ENCODE data around the gene THEM5. TPM values are rescaled to one million over a fixed set of nuclear protein-coding genes. Genes with fewer than 3 reads are reported as not detected.

The THEM5 gene
- total and polyA plus RNA-seq, 7 experiments from 2014 or later, result not detected

DNA sequence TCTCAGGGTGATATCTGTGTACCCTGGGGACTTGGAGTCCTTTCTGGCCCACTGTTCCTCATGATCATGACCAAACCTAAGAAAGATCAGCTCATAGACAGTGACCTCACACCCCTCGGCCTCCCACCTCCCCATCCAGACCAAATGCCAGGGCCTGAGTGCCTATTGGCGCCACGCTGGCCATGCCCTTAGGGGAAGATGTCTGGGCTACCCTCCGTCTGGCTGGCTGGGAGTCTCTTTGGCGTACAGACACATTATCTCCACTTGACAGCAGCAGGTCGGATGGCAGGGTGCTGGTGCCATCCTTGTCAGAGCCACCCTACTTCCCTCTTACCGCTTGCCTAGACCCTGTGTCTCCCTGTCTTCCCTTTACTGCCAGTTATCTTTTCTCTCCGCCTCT, 30.3 kb downstream of the THEM5 start:
- ChIA-PET POLR2A (interaction anchor here (1.0 kb wide), 1 partner anchor 11 kb away, joined by 3 read pairs; no protein-coding TSS in a partner anchor), CTCF (no interaction called here)
- peaks cover 30 to 32% of the 10 kb centered on the region in 2 donors for H3K4me1 ChIP-seq (ENCODE audit: control insufficient read depth in 2 of 2, insufficient read depth in 2 of 2, low read length in 2 of 2)

GRCh38 chr1:151822404-151822803, 31.1 kb downstream of the THEM5 start:
- H3K27ac ChIP-seq (ENCODE audit: low read depth, low read length), result no peak overlapping the region

More for the DNA sequence above, 30.3 kb downstream of the THEM5 start:
- no peaks in the 10 kb centered on the region for H3K9me3 ChIP-seq (ENCODE audit: control insufficient read depth in 2 of 3, low read length in 3 of 3)
- H3K4me3 ChIP-seq (ENCODE audit: low read length), result no peak overlapping the region
- H3K27ac Mint-ChIP-seq, result peak overlapping the region in 3 of 9 donors; percentile 26 to 89 (median 48)
- intact Hi-C loops (cut with micrococcal nuclease), result no loop called here
- no peak overlapping the region for H3K27ac ChIP-seq (ENCODE audit: low read depth, low read length)
- DNase-seq, result no peak
- no peaks in the 10 kb centered on the region for H3K27me3 Mint-ChIP-seq
- no peaks in the 10 kb centered on the region for H3K27me3 ChIP-seq (ENCODE audit: control insufficient read depth in 2 of 2, insufficient read depth in 2 of 2, low read length in 2 of 2)
- H3K36me3 ChIP-seq (ENCODE audit: control insufficient read depth in 2 of 3, insufficient read depth in 3 of 3, low read length in 3 of 3), result no peaks in the 10 kb centered on the region
- H3K9me3 Mint-ChIP-seq, result no peaks in the 10 kb centered on the region
- peak overlapping the region in 1 of 10 donors; percentile 41 for H3K4me3 Mint-ChIP-seq
- no peak for ATAC-seq
- no peaks in the 10 kb centered on the region for H3K36me3 Mint-ChIP-seq
- peaks cover 8 to 55% (median 39%) of the 10 kb centered on the region in 7 donors for H3K4me1 Mint-ChIP-seq

DNA sequence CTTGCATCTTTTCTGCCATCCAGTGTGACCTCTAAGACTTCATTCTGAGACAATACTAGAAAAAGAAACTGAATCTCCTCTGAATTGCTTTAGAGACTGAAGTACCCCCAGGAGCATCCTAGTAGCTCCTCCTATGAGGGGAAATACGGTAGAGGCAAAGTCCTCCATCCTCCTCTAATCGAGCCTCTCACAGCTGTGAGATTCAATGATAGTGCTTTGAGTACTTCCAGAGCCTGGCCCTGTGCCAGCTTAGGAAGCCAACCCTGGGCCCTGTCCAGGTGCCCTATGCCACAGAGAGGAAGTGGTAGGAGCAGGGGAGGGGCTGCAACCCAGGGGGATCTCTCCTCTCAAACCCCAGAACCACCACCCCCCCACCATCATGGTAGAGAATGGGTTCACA, 32.6 kb downstream of the THEM5 start:
- Histone ChIP-seq H3K36me3 (ENCODE audit: control insufficient read depth in 2 of 3, insufficient read depth in 3 of 3, low read length in 3 of 3) (no peaks in the 10 kb centered on the region), H3K27ac (ENCODE audit: low read depth, low read length) (no peak overlapping the region), H3K4me3 (ENCODE audit: low read length) (no peak overlapping the region), H3K27me3 (ENCODE audit: control insufficient read depth in 2 of 2, insufficient read depth in 2 of 2, low read length in 2 of 2) (no peaks in the 10 kb centered on the region), H3K9me3 (ENCODE audit: control insufficient read depth in 2 of 3, low read length in 3 of 3) (no peaks in the 10 kb centered on the region), H3K4me1 (ENCODE audit: control insufficient read depth in 2 of 2, insufficient read depth in 2 of 2, low read length in 2 of 2) (peaks cover 21 to 32% of the 10 kb centered on the region in 2 donors)
- H3K4me3 Mint-ChIP-seq, result no peak overlapping the region
- intact Hi-C loops (cut with micrococcal nuclease), result no loop called here
- peak overlapping the region in 4 of 9 donors; percentile 22 to 26 (median 24) for H3K27ac Mint-ChIP-seq
- ChIA-PET POLR2A (interaction anchor here (1.6 kb wide), 1 partner anchor 18 kb away, joined by 4 read pairs; no protein-coding TSS in a partner anchor), CTCF (interaction anchor here (0.6 kb wide), 1 partner anchor 211 kb away, joined by 3 read pairs; no protein-coding TSS in a partner anchor)
- no peaks in the 10 kb centered on the region for H3K36me3 Mint-ChIP-seq
- no peaks in the 10 kb centered on the region for H3K9me3 Mint-ChIP-seq
- peaks cover 15 to 57% (median 36%) of the 10 kb centered on the region in 7 donors for H3K4me1 Mint-ChIP-seq
- H3K27me3 Mint-ChIP-seq, result no peaks in the 10 kb centered on the region
- ATAC-seq (peak; percentile 17), DNase-seq (no peak)

More at GRCh38 chr1:151822404-151822803, 31.1 kb downstream of the THEM5 start:
- H3K27me3 Mint-ChIP-seq, result no peaks in the 10 kb centered on the region
- ATAC-seq (no peak), DNase-seq (peak in 1 of 9 donors; percentile 69)
- ChIA-PET CTCF (interaction anchor here (1.0 kb wide), 1 partner anchor 21 kb away, joined by 3 read pairs; no protein-coding TSS in a partner anchor), POLR2A (no interaction called here)
- H3K27ac Mint-ChIP-seq, result peak overlapping the region in 1 of 9 donors; percentile 48
- Histone ChIP-seq H3K4me3 (ENCODE audit: low read length) (no peak overlapping the region), H3K36me3 (ENCODE audit: control insufficient read depth in 2 of 3, insufficient read depth in 3 of 3, low read length in 3 of 3) (no peaks in the 10 kb centered on the region), H3K27me3 (ENCODE audit: control insufficient read depth in 2 of 2, insufficient read depth in 2 of 2, low read length in 2 of 2) (no peaks in the 10 kb centered on the region), H3K4me1 (ENCODE audit: control insufficient read depth in 2 of 2, insufficient read depth in 2 of 2, low read length in 2 of 2) (peaks cover 24 to 27% of the 10 kb centered on the region in 2 donors), H3K9me3 (ENCODE audit: control insufficient read depth in 2 of 3, low read length in 3 of 3) (no peaks in the 10 kb centered on the region)
- no peak overlapping the region for H3K4me3 Mint-ChIP-seq
- intact Hi-C loops (cut with micrococcal nuclease), result no loop called here
- no peaks in the 10 kb centered on the region for H3K36me3 Mint-ChIP-seq
- no peaks in the 10 kb centered on the region for H3K9me3 Mint-ChIP-seq
- peaks cover 4 to 49% (median 31%) of the 10 kb centered on the region in 7 donors for H3K4me1 Mint-ChIP-seq

DNA sequence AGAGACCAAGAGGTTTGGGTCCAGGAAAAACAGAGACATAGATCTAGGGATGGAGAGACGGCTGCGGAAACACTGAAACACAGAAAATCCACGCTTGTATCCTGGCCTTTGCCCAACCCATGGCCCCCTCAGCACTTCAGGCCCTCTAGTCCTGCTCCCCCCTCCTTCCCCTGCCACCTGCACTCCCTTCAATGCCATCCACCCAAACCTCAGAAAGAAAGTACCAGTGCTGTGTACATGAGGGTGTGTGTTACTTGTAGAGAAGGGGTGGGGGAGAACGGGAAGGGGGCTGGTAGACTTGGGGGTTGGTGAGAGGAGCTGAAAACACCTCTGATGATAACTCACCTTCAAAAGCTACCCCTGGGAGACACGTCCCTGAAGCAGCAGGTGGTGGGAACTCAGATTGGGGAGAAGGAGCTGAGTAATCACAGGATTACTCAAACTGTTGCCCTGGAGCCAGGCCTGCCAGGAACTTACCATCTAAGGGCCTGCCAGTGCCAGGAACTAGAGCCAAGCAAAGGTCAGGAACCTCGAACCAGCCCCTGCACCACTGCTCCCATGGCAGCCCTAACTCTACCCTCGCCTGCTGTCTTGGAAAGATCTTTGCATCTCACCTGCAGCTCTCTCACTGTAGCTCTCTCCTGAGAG, 33.4 kb downstream of the THEM5 start:
- ChIA-PET POLR2A (interaction anchor here (1.6 kb wide), 1 partner anchor 18 kb away, joined by 4 read pairs; no protein-coding TSS in a partner anchor), CTCF (interaction anchor here (0.6 to 0.8 kb wide), 2 partner anchors 91 to 210 kb away, joined by 3 read pairs; no protein-coding TSS in a partner anchor)
- Mint-ChIP-seq H3K4me3 (no peak overlapping the region), H3K36me3 (no peaks in the 10 kb centered on the region), H3K9me3 (no peaks in the 10 kb centered on the region), H3K4me1 (peaks cover 21 to 65% (median 39%) of the 10 kb centered on the region in 7 donors), H3K27ac (peak overlapping the region in 4 of 9 donors; percentile 8 to 25 (median 20)), H3K27me3 (no peaks in the 10 kb centered on the region)
- ATAC-seq (no peak), DNase-seq (no peak)
- H3K36me3 ChIP-seq (ENCODE audit: control insufficient read depth in 2 of 3, insufficient read depth in 3 of 3, low read length in 3 of 3), result no peaks in the 10 kb centered on the region
- peaks cover 26 to 40% of the 10 kb centered on the region in 2 donors for H3K4me1 ChIP-seq (ENCODE audit: control insufficient read depth in 2 of 2, insufficient read depth in 2 of 2, low read length in 2 of 2)
- H3K27ac ChIP-seq (ENCODE audit: low read depth, low read length), result no peak overlapping the region
- no peaks in the 10 kb centered on the region for H3K9me3 ChIP-seq (ENCODE audit: control insufficient read depth in 2 of 3, low read length in 3 of 3)
- intact Hi-C loops (cut with micrococcal nuclease), result no loop called here
- no peak overlapping the region for H3K4me3 ChIP-seq (ENCODE audit: low read length)
- no peaks in the 10 kb centered on the region for H3K27me3 ChIP-seq (ENCODE audit: control insufficient read depth in 2 of 2, insufficient read depth in 2 of 2, low read length in 2 of 2)

GRCh38 chr1:151819227-151819835, 34.2 kb downstream of the THEM5 start:
- peak overlapping the region in 3 of 9 donors; percentile 8 to 25 (median 17) for H3K27ac Mint-ChIP-seq
- ChIA-PET CTCF (interaction anchor here (0.8 kb wide), 1 partner anchor 92 kb away, joined by 3 read pairs; no protein-coding TSS in a partner anchor), POLR2A (interaction anchor here (1.6 kb wide), 1 partner anchor 17 kb away, joined by 4 read pairs; no protein-coding TSS in a partner anchor)
- H3K9me3 Mint-ChIP-seq, result no peaks in the 10 kb centered on the region
- H3K4me3 Mint-ChIP-seq, result no peak overlapping the region
- no peak for DNase-seq
- H3K36me3 ChIP-seq (ENCODE audit: control insufficient read depth in 2 of 3, insufficient read depth in 3 of 3, low read length in 3 of 3), result no peaks in the 10 kb centered on the region
- no peaks in the 10 kb centered on the region for H3K27me3 Mint-ChIP-seq
- no peak for ATAC-seq
- peaks cover 21 to 63% (median 40%) of the 10 kb centered on the region in 7 donors for H3K4me1 Mint-ChIP-seq
- peaks cover 27 to 47% of the 10 kb centered on the region in 2 donors for H3K4me1 ChIP-seq (ENCODE audit: control insufficient read depth in 2 of 2, insufficient read depth in 2 of 2, low read length in 2 of 2)
- H3K27me3 ChIP-seq (ENCODE audit: control insufficient read depth in 2 of 2, insufficient read depth in 2 of 2, low read length in 2 of 2), result no peaks in the 10 kb centered on the region
- H3K27ac ChIP-seq (ENCODE audit: low read depth, low read length), result no peak overlapping the region
- H3K36me3 Mint-ChIP-seq, result no peaks in the 10 kb centered on the region
- H3K9me3 ChIP-seq (ENCODE audit: control insufficient read depth in 2 of 3, low read length in 3 of 3), result no peaks in the 10 kb centered on the region
- intact Hi-C loops (cut with micrococcal nuclease), result no loop called here
- H3K4me3 ChIP-seq (ENCODE audit: low read length), result no peak overlapping the region

DNA sequence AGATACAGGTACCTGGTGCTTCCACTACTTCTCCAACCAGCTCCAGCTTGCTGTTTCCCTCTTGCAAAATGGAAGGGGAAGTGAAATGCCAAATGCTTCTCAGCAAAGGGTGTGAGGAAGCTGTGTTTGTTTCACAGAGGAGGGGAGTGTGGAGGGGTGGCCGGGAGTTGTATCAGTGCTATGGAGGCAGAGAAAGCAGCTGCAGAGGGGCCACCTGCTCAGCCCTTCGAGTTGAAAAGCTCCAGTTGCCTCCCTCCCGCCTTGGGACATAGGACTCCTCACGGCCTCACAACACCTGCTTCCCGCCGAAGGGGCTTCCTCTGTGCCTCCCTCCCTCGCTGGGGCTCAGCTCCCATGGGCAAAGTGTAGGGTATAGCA, 36.2 kb downstream of the THEM5 start:
- no peak overlapping the region for H3K4me3 ChIP-seq (ENCODE audit: low read length)
- POLR2A ChIA-PET, result no interaction called here
- Mint-ChIP-seq H3K36me3 (no peaks in the 10 kb centered on the region), H3K4me3 (no peak overlapping the region), H3K27me3 (no peaks in the 10 kb centered on the region), H3K4me1 (peaks cover 21 to 59% (median 44%) of the 10 kb centered on the region in 7 donors), H3K27ac (peak overlapping the region in 1 of 9 donors; percentile 76), H3K9me3 (no peaks in the 10 kb centered on the region)
- intact Hi-C loops (cut with micrococcal nuclease), result no loop called here
- H3K4me1 ChIP-seq (ENCODE audit: control insufficient read depth in 2 of 2, insufficient read depth in 2 of 2, low read length in 2 of 2), result peaks cover 27 to 51% of the 10 kb centered on the region in 2 donors
- DNase-seq, result no peak
- no peak for ATAC-seq
- no peak overlapping the region for H3K27ac ChIP-seq (ENCODE audit: low read depth, low read length)
- CTCF ChIA-PET, result no interaction called here
- no peaks in the 10 kb centered on the region for H3K36me3 ChIP-seq (ENCODE audit: control insufficient read depth in 2 of 3, insufficient read depth in 3 of 3, low read length in 3 of 3)
- H3K9me3 ChIP-seq (ENCODE audit: control insufficient read depth in 2 of 3, low read length in 3 of 3), result no peaks in the 10 kb centered on the region
- no peaks in the 10 kb centered on the region for H3K27me3 ChIP-seq (ENCODE audit: control insufficient read depth in 2 of 2, insufficient read depth in 2 of 2, low read length in 2 of 2)

Data from naive thymus-derived CD4-positive, alpha-beta T cell (primary cell).